Activated naive CD8-positive, alpha-beta T cell treated with anti-CD3 and anti-CD28 coated beads, Interleukin-2, amount 10 ng/mL, durations not matched to agents 7 days and 5 days (primary cell): ENCODE data around the gene RAET1E. TPM values are rescaled to one million over a fixed set of nuclear protein-coding genes. Genes with fewer than 3 reads are reported as not detected.
A peak's percentile ranks its signal among the peaks of the same experiment; 100 is the strongest.
"Not testable (repeated sequence)": the region's sequence is repeated elsewhere in the genome, so short reads cannot be mapped to it uniquely, and the experiment has no call there.

Source experiments
- ATAC-seq: fragments of 150-1000 bp; cut with Tn5 transposase; one replicate; pipeline ENCODE4 v1.10.0; 2021; ENCODE audit warnings: low read depth, moderate library complexity
- POLR2A ChIA-PET: fragments of 350-600 bp; sonication (Branson Sonifier 250); formaldehyde crosslinking; loops from one replicate; lab custom pipeline; 2021; ENCODE audit warnings: antibody characterized with exemption; lab: Charles Lee
- DNase-seq: peaks from one replicate; pipeline ENCODE4 v3.0.0; 2021
- H3K27ac Mint-ChIP-seq: one replicate; pipeline ENCODE4 v1.8.0; 2022; ENCODE audit warnings: mild to moderate bottlenecking, mixed read lengths
- H3K27me3 Mint-ChIP-seq: one replicate; pipeline ENCODE4 v1.8.0; 2022; ENCODE audit warnings: mild to moderate bottlenecking, moderate library complexity, mixed read lengths
- H3K36me3 Mint-ChIP-seq: one replicate; pipeline ENCODE4 v1.8.0; 2021; ENCODE audit warnings: mild to moderate bottlenecking, mixed read lengths
- H3K4me1 Mint-ChIP-seq: one replicate; pipeline ENCODE4 v1.8.0; 2021; ENCODE audit warnings: mixed read lengths
- H3K4me3 Mint-ChIP-seq: one replicate; pipeline ENCODE4 v1.8.0; 2022; ENCODE audit warnings: mild to moderate bottlenecking, moderate library complexity, mixed read lengths
- H3K9me3 Mint-ChIP-seq: one replicate; pipeline ENCODE4 v1.8.0; 2021; ENCODE audit warnings: mixed read lengths
- total RNA-seq, 2 experiments: library from RNA; stranded (reverse); gene quantifications; one replicate each; pipeline ENCODE4 v1.2.3, GENCODE V29; 2021

The RAET1E gene
- total RNA-seq, 2 experiments from 2014 or later: not detected

- Mint-ChIP-seq H3K4me1 (peaks cover 15% of the 10 kb centered on the region), H3K9me3 (no peaks in the 10 kb centered on the region), H3K27me3 (peaks cover 34% of the 10 kb centered on the region), H3K36me3 (no peaks in the 10 kb centered on the region), H3K27ac (no peak overlapping the region), H3K4me3 (no peak overlapping the region)
- DNase-seq: no peak
- peak; percentile 43 for ATAC-seq
- POLR2A ChIA-PET: no interaction called here
Observed at GRCh38 chr6:149852881-149853280, 45.0 kb downstream of the RAET1E start.

- ATAC-seq (peak; percentile 74), DNase-seq (no peak)
- no peak overlapping the region for H3K27ac Mint-ChIP-seq
- H3K4me3 Mint-ChIP-seq: no peak overlapping the region
- POLR2A ChIA-PET: no interaction called here
- H3K27me3 Mint-ChIP-seq: peaks cover 34% of the 10 kb centered on the region
- no peaks in the 10 kb centered on the region for H3K36me3 Mint-ChIP-seq
- peaks cover 15% of the 10 kb centered on the region for H3K4me1 Mint-ChIP-seq
- no peaks in the 10 kb centered on the region for H3K9me3 Mint-ChIP-seq
Observed at GRCh38 chr6:149852180-149852579, 45.7 kb downstream of the RAET1E start.

- DNase-seq: no peak
- Mint-ChIP-seq H3K27ac (no peak overlapping the region), H3K4me3 (no peak overlapping the region), H3K4me1 (peaks cover 15% of the 10 kb centered on the region), H3K27me3 (peaks cover 31% of the 10 kb centered on the region), H3K9me3 (no peaks in the 10 kb centered on the region), H3K36me3 (no peaks in the 10 kb centered on the region)
- ATAC-seq: no peak
- POLR2A ChIA-PET: no interaction called here
Observed at GRCh38 chr6:149851461-149852110, 46.3 kb downstream of the RAET1E start.

- H3K27me3 Mint-ChIP-seq: peaks cover 23% of the 10 kb centered on the region
- H3K27ac Mint-ChIP-seq, ATAC-seq, H3K4me3 Mint-ChIP-seq, POLR2A ChIA-PET, DNase-seq, H3K36me3 Mint-ChIP-seq, H3K9me3 Mint-ChIP-seq: not testable (repeated sequence)
- peaks cover 15% of the 10 kb centered on the region for H3K4me1 Mint-ChIP-seq
Observed at GRCh38 chr6:149848343-149848742, 49.6 kb downstream of the RAET1E start.

Other genes with a start within 250 kb of the RAET1E start
- 10 to 100 TPM; 22.6 to 26.5 TPM for gene KATNA1, start 249.4 kb downstream of the RAET1E start, total RNA-seq
- gene LATS1, start 180.0 kb downstream of the RAET1E start, total RNA-seq: 10 to 100 TPM; 37.7 to 38.5 TPM
- gene NUP43, start 151.6 kb downstream of the RAET1E start, total RNA-seq: 10 to 100 TPM; 61.2 to 67.6 TPM
- gene PCMT1, start 148.4 kb downstream of the RAET1E start, total RNA-seq: 10 to 100 TPM; 76.9 to 80.0 TPM
- 1 to 10 TPM; 2.3 to 2.7 TPM for gene LRP11, start 33.8 kb downstream of the RAET1E start, total RNA-seq
- not detected for gene RAET1G, start 25.0 kb upstream of the RAET1E start, total RNA-seq
- under 1 TPM; 0.53 to 0.60 TPM for gene ULBP2, start 43.9 kb upstream of the RAET1E start, total RNA-seq
- gene ULBP1, start 65.8 kb upstream of the RAET1E start, total RNA-seq: under 1 TPM; 0.91 to 0.97 TPM
- not detected for gene RAET1L, start 127.4 kb upstream of the RAET1E start, total RNA-seq
- gene ULBP3, start 171.0 kb upstream of the RAET1E start, total RNA-seq: 1 to 10 TPM in 1 of 2 experiments, under 1 TPM in 1; 0.94 to 1.6 TPM
- gene PPP1R14C, start 244.9 kb upstream of the RAET1E start, total RNA-seq: not detected